Stimulated activated CD4-positive, alpha-beta T cell treated with anti-CD3 and anti-CD28 coated beads, Interleukin-4, amount 100 ng/mL, for 4 hours (primary cell): ENCODE results near the gene DCD.

Source experiments
- DNase-seq, 2 experiments: peaks; one replicate each; pipeline ENCODE4 v3.0.0-alpha.2; 2020

The DCD gene

DNA sequence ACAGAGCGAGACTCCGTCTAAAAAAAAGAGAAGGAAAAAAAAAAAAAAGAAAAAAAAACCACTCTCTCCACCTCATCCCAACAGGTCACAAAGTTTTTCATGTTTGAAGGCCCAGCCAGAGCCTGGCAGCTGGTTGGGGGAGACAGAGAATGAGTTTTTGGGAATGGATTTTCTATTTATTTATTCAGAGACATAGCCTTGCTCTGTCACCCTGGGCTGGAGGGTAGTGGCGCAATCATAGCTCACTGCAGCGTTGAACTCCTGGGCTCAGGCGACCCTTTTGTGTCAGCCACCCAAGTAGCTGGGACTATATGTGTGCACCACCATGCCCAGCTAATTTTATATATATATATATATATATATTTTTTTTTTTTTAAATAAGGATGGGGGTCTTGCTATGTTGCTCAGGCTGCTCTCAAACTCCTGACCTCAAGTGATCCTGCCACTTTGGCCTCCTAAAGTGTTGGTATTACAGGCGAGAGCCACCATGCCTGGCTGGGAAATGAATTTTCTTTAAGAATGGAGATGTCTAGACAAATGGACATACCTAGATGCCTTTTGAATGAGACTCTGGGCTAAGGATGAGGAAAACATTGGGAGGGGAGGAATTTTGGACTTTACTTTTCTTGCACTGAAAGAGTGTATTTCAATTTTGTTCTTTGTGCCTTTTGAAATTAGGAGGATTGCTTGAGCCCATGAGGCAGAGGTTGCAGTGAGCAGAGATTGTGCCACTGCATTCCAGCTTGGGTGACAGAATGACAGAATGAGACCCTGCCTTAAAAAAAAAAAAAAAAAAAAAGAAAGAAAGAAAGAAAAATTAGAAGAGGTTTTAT is 42.8 kb downstream of the DCD start:
- no peak for DNase-seq

DNA sequence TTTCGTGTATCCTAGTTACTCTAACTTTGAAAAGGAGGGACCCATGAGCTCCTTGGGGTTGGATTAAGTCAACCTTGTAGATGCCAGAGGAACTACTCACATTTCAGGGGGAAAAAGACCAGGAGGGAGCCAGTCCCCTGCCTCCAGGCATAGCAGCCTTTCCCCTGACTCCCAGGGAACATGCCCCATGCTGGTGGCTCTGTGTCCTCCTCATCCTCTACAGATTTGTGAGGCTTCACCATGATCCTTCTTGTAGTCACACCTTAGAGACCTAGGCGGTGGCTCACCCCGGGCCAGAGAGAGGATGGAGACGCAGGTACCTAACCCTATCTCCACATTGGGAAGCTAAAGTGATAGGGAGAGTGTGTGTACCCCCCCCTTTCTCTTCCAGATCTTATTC is 43.7 kb downstream of the DCD start:
- DNase-seq: no peak

GRCh38 chr12:54603872-54604271 is 44.3 kb downstream of the DCD start:
- no peak for DNase-seq

- peak; percentile 51 to 55 for DNase-seq
Observed at GRCh38 chr12:54603173-54603814, 44.9 kb downstream of the DCD start.

- DNase-seq: no peak
Observed at GRCh38 chr12:54602661-54603060, 45.5 kb downstream of the DCD start.

DNA sequence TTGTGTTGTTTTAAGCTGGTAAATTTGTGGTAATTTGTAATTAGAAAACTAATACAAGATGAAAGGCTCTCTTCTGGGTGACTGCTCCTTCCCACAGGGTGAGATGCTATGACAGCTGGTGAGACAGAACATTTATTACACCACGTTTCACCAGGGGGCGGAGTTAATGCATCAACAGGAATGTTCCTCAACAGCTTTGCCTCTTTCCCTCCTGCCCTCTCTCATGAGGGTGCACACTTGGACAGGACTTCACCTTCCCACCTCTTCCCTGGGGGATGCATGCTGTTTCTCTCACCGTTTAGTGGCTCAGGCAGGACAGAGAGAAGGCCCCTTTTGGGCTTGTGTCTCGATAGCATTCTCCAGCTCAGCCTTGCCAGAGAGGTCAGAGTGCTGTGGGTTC is 46.3 kb downstream of the DCD start:
- DNase-seq: no peak

- DNase-seq: no peak
Observed at GRCh38 chr12:54598970-54599369, 49.2 kb downstream of the DCD start.

DNA sequence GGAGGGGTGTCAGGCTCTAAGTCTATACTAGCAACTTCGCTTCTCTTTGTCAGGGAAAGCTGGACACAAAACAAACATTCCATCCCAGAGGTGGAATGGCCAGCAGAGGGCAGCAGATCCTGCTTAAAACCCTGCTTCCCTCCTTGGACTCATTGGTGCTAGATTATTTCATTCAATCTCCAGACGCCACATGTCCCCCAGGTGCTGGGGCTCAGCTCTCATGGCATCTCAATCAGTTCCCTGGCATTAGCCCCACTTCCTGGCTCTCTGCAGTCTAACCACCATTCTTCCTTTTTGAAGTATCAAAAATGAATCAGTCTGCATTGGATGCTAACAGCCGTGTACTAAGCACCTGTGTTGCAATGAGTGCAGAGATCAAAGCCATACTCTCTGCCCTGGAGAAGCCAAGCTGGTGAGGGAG is 51.6 kb downstream of the DCD start:
- DNase-seq: peak; percentile 27 to 43

DNA sequence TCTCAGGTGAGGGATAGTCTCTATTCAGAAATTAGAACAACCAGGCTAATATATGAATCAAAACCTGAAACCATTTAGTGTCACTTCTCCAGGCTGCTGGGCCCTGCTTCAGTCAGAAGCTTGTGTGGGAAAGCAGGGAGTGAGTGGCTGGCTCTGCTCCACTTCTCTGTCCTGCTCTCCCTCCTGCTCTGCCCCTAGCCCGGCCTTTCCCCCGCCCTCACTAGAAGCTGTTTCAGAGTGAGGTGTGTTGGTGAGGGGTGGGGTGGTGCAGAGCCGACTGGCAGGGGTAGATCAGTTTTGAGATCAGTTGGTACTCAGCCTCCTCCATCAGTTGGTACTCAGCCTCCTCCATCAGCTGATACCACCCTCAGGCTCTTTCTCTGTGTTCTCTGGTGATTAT is 52.7 kb downstream of the DCD start:
- no peak for DNase-seq
